NCI-H82 (cell line): ENCODE data around the gene MRPS27.
A peak's percentile ranks its signal among the peaks of the same experiment; 100 is the strongest.

Source experiments
- DNase-seq: peaks from one replicate; lab custom pipeline; 2025; lab: John Stamatoyannopoulos, UW

The MRPS27 gene

DNA sequence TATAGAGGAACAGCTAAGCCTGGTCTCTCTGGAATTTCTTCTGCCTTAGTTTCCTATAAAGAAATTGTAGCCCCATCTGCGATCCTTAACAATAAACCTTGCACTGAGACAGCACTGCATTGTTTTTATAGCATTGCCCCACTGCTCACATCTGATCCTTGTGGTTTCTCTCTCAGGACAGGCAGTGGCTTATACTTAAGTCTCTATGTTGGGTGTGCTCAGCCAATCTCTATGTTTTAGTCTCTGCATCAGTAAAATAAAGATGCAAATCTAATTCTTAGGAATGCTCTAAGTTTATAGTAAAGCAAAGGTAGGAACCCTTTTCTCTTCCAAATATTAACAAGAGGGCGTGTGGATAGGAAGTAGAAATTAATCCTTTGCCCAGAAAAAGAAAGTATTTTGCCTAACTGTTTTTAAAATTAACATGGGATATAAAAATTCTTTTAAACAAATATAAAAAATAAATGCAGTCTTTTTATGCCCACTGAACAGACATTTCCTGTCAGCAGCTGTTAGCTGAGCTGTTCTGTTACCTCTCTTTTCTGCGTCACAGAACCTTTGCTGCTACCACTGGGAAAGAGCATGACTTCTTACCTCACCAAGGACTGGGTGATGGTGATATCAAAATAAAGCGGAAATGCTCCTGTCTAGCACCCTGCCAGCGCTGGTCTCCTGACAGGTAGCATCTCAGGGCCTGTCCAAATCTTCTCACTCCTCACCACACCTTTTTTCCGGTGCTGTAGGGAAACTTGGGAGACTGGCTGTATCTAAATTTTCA, 29.5 kb downstream of the MRPS27 start:
- DNase-seq: no peak

DNA sequence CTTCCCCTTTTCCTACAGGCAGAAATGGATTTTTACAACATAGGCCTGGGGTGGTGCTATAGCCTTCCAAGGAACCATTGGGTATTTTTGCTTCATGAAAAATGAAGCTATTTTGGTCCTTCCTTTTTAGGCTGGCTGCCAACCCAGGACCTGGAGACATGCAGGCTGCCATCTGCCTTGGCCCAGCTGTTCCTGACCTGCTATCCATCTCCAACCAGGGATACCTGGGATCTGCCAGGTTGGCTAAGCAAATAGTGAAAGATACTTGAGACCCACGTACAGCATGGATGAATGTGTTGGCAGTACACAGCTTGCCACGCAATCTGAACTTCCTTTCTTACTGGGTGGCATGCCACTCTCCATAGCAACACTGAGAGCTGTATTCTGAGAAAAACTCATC, 31.1 kb downstream of the MRPS27 start:
- peak; percentile 70 for DNase-seq

DNA sequence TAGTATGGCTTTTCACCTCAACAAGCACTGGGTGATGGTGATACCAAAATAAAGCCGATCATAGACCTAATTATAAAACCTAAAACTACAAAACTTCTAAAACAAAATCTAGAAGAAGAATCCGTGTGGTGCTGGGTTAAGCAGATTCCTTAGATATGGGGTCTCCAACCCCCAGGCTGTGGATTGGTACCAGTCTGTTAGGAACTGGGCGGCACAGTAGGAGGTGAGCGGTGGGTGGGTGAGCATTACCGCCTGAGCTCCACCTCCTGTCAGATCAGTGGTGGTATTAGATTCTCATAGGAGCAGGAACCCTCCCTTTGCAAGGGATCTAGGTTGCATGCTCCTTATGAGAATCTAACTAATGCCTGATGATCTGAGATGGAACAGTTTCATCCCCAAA, 33.2 kb downstream of the MRPS27 start:
- DNase-seq: no peak

DNA sequence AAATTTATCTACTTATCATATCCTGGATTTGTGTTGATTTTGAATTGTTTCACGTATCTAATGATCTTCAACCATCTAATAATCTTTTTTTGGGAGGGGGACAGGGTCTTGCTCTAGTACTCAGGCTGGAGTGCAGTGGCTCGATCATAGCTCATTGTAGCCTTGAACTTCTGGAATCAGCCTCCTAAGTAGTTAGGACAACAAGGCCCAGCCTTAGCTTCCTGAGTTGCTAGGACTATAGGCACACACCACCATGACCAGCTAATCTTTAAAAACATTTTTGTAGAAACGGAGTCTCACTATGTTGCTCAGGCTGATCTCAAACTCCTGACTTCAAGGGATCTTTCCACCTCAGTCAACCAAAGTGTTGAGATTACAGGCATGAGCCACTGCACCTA, 34.6 kb downstream of the MRPS27 start:
- no peak for DNase-seq

DNA sequence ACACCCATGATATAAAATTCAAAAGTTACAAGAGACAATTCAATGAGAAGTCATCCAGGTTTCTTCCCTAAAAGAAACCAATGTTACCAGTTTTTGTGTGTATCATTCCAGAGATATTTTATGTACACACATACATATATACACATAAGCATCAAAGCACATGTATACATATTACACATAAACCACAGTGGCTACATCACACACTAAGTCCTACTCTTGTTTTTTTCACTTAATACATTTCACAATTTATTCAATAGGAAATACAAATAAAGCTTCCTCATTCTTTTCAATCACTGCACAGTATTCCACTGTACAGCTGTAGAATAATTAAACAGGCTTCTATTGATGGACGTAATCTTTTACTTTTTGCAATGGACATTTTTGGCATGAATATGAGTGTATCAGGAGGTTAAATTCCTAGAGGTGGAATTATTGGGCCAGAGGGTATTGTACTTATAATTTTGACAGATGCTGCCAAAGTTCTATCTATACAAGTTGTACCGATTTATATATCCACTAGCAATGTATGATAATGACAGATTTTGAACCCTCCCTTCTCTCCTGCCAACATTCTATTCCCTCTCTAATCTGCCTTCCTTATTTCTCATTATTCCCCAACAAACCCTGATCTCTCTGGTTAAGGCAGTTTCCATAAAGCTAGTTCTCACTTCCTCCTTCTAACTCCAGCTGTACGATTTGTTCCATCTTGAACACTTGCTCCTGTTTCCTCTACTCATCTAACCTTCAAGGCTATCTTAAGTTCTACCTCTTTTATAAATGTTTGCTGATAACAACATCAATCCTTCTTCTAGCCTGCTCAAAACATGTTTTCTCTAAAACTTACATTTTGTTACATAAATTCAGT, 35.2 kb downstream of the MRPS27 start:
- no peak for DNase-seq

DNA sequence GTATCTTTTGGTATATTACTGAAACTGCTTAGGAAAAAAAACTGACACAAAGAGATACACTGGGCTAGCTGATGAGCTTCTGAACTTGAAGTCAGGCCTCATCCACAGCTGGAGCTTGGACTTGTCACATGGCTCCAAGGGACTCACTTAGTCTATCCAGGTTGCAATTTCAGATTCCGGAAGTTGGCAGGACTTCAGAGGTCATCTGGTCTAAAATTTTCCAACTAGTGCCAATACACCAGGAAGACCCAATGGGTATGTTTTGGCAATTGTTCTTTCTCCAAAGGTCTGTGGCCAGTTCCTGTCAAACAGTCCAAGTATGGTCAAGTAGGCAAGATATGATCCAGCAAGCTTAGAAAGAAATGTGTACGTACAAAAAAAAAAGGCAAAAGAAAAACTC, 36.7 kb downstream of the MRPS27 start:
- no peak for DNase-seq

DNA sequence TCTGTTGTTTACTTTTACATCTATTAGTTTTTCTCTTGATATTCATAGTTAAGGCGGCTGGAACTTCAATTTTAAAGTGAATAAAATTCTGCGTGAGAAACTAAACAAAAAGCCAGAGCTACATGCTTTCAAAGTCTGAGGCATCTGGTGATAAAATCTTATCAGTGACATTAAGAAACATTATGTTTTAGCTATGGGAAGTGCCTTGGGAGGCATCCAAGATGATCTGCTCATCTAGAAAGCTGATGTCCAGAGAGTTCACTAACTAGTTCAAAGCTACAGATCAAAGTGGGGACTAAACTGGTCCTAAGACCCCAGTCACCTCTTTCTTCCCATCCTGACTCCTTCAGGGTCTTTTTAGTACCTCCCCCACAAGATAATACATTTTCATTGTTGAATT, 37.2 kb downstream of the MRPS27 start:
- no peak for DNase-seq

DNA sequence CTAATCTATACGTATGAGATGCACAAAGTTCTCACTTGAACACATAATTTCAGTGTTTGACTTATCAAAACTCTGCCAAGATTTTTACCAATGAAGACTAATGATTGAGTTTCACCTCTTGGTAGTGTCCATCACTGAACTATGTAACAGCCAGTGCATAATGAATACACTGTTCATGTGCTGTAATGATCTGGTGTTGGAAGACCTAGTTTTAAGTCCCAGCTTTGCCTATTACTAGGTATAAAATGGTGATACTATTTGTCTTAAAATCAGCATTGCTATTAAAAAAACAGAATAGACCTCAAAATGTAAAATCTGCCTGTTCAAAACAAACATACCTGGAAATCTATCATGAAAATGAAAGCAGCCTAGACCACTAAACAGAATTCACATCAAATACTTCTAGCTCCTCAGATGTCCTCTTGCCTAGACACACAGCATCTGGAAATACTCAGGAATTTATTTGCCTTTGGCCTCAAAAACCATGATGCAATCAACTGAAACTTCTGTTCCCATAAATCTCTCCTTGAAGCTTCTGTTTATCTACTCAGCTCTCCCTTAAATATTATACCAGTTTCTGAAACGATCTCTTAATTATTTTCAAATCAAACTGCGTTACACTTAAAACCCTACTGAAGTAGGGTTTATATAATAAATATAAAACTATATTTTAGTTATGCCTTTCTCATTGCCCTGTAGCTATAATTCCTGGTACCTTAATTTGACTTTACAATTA, 38.1 kb downstream of the MRPS27 start:
- no peak for DNase-seq

DNA sequence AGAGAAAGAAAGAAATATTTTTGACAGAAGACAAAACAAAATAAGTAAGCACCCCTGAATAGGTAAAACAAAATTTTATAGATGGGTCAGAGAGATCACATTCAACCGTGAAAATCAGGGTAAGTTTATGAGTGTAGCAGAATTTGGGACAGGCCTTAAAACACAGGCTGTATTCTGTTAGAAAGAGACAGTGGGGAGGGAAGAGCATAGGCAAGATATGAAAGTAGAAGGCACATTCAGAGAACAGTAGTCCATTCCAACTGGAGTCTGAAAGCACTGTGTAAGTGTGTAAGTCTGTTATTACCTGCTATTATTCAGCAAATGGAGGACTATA, 38.6 kb downstream of the MRPS27 start:
- DNase-seq: no peak

DNA sequence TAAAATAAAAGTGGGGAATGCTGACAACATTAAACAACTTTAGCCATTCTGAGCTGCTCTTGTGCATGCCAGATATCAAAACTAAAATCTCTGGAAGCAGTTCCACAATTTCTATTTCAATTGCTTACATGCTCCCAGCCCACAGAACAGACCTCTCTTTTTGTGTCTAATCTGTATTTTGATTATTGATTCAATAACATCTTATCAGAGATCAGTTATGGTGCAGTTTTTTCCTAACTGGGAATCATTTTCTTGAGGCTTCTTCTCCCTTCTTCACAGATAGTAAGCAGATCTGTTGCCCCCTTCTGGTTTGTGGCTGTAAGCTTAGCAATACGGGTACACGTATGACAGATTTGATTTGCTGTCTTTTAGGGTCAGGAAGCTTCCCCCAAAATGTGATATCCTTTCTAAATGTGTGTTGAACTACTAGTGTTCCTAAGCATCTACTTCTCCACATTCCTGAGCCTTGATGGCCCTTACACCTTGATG, 39.4 kb downstream of the MRPS27 start:
- peak; percentile 26 for DNase-seq

DNA sequence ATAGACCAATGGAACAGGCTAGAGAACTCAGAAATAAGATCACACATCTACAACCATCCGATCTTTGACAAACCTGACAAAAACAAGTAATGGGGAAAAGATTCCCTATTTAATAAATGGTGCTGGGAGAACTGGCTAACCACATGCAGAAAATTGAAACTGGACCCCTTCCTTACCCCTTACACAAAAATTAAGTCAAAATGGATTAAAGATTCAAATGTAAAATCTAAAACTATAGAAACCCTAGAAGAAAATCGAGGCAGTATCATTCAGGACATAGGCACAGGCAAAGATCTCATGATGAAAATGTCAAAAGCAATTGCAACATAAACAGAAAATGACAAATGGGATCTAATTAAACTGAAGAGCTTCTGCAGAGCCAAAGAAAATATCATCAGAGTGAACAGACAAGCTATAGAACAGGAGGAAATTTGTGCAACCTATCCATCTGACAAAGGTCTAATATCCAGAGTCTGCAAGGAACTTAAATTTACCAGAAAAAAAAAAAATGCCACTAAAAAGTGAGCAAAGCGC, 43.8 kb downstream of the MRPS27 start:
- no peak for DNase-seq

DNA sequence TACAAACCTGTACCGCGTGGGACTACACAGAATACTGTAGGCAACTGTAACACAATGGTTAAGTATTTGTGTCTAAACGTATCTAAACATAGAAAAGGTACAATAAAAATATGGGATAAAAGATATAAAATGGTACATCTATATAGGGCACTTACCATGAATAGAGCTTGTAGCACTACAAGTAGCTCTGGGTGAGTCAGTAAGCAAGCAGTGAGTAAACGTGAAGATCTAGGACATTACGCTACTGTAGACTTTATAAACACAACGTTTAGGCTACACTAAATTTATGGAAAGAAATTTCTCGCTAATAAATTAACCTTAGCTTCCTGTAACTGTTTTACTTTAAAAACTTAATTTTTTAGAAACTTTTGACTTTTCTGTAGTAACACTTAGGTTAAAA, 46.5 kb downstream of the MRPS27 start:
- DNase-seq: no peak

DNA sequence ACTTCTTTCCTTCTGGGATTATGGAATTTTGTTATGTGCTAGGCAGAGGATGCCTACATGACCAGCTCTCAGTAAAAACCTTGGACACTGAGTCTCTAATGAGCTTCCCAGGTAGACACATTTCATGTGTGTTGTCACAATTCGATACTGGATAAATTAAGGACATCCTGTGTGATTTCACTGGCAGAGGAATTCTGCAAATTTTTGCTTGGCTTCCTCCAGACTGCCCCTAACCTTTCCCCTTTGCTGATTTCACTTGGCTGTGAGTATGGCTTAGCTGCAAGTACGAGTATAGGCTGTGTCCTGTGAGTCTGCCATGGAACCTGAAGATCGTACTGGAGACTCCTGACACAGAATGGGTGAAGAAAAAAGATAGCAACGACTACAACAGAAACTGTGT, 47.6 kb downstream of the MRPS27 start:
- no peak for DNase-seq

DNA sequence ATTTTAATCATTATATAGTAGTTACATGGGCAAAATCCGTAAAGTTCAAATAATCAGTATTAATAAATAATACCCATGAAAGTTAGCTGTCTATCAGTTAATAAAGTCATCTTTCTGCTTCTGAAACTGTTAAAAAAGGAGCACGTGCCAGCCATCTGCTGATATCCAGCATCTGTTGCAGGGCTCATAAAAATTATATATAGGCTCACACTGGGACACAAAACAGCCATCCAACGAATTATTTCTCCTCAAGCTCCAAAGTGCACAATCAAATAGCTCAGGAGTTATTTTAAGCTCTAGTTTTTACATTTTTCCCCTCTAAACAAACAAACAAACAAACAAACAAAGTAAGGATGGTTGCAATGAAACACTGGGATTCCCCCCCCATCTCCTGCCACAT, 48.3 kb downstream of the MRPS27 start:
- DNase-seq: no peak

DNA sequence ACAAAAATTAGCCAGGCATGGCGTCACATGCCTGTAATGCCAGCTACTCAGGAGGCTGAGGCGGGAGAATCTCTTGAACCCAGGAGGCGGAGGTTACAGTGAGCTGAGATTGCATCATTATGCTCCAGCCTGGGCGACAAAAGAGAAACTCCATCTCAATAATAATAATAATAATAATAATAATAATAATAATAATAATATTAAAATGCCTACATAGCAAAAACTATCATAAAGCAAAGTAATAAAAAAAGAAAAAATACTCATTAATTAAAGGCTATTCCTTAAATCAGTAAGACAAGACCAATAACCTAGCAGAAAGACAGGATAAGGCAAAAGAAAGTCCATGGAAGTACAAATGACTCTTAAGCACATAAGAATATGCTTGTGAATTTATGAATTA, 50.0 kb downstream of the MRPS27 start:
- DNase-seq: no peak

DNA sequence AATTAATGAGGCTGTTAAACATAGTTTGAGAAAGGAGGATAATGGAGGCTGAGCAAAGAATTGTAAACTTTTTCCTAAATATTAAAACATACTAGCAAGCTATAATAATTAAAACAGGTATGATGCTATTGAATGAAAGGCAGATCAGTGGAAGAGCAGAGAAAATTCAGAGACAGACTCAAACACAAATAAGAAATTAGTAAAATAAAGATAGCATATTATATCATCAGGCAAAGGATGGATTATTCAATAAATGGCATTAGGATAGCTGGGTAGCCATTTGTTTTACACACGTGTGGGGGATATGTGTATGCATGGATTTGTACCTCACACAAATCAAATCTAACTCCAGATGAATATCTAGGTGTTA, 50.6 kb downstream of the MRPS27 start:
- DNase-seq: no peak

DNA sequence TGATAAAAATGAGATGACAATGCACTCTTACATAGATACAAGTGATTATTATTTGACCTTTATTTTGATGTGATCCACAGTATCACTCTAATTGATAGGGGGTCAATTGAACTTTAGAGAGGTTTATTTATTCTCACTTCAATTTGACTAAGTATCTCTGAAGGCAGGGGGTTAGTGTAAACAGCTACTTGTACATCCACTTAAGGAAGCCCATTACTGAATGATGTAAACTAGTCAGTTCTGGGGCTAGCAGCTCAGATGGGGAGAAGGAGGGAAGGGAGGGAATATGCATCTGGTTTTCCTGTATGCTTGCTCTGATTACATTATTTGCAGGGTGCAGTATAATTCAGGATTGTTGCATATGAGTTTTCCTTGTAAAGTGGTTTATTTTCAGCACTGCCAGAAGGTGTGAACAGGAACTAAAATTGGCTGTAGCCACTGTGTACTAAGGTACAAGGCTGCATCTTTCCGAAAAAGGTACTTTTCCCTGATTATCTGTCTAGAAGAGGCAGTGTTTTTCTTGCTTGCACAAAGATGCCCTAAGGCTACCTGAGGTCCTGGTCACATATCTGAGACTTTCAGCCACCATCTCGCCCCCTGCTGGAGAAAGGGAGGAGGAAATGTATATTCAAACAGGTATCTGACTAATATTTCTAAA, 51.2 kb downstream of the MRPS27 start:
- peak; percentile 49 for DNase-seq

DNA sequence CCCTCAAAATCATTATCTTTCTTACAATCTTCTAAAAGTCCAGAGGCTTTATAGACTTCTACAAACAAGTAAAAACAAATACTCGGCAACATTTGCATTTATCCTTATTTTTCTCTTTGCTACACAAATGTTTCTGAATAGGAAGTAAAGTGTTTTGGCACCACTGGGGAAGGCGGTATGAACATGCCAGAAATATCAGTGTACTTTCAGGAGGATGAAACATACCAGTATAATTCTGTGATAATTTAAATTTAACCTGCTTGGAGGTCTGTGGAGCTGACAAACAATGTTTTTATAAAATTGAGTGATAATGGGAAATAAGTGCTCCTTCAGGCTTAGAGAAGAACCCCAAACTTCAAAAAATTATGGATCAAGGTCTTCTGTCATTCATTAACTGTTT, 51.8 kb downstream of the MRPS27 start:
- DNase-seq: no peak

DNA sequence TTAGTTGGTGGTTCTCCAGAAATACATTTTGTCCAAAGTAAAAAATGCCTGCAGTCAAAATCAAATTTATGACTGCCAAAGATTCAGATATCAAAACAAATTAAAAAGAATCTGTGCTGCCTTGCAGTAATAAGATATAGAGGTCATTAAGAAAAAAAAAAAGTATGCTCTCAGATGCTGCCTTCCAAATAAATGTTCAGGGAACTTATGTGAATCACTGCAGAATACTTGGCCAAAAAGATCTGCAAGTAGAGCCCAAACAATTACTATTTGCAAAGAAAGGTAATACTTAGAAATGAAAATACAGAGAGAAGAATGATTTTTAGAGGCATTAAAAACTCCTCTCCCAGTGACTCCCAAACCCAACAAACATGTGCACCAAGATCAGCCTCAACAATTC, 52.4 kb downstream of the MRPS27 start:
- DNase-seq: no peak

DNA sequence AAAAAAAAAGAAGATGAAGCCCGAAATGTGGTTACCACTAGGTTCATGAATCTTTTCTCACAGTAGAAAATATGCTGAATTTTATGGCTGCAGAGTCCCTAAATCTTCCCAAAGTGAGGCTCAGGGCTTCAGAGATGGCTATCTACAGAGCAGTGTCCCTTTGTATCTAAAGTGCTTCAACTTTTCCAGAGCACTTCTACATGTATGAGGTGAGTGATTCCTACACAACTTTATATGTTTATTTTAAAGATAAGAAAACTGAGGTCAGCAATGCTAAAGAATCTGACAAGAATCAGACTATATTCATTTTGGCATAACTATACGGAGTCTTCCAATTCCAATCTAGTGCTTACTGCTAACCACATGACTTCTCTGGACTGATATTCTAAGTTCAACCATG, 53.2 kb downstream of the MRPS27 start:
- no peak for DNase-seq

DNA sequence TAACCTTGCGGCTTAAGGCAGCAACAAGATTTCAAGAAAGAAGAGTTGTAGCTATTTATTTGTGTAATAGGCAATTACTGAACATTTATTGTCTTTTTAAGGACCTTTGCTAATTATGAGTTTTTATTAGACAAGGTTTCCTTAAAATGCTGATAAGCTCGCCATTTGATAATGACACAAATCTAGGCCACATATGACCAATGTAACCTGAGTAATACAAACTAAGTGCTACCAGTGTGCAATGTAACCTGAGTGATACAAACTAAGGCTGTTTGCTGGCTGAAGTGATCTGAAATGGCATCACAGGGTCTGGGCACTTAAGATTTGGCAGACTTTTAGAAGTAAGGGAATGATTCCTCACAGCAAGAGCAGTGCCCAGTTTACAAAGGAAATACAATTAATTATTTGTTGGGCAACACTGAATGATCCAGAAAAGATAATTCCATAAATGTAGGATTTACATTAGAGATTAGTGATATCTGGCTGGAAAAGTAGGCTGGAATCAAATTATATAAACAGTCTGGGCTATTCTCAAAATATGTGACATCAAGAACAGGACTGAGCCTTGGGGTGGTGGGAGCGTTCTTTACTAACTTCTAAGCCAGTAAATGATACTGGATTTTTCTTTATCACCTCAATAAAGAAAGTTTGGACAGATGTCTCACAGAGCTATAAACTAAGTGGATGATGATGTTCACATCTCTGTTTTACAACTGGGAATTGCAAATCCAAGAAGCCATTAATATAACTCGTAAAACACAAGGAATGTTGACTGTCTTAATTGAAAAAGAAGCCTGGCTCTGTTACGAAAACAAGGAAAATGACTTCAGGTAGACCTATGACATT, 54.8 kb downstream of the MRPS27 start:
- DNase-seq: no peak
